ES-I3 (cell line): ENCODE measurements around the gene SP3.

Source experiments
- H3K36me3 ChIP-seq: 2 replicates; pipeline ENCODE4 v1.6.1; 2013; ENCODE audit warnings: mild to moderate bottlenecking, low read length, control low read depth, moderate library complexity; ENCODE audit not compliant: insufficient read depth
- H3K4me1 ChIP-seq: 2 replicates; pipeline ENCODE4 v1.6.1; 2013; ENCODE audit warnings: mild to moderate bottlenecking, control low read depth, low read length; ENCODE audit not compliant: insufficient read depth
- H3K9ac ChIP-seq: 2 replicates; pipeline ENCODE4 v1.6.1; 2013; ENCODE audit warnings: low read depth, mild to moderate bottlenecking, low read length, moderate library complexity
- H3K9me3 ChIP-seq: 2 replicates; pipeline ENCODE4 v1.6.1; 2013; ENCODE audit warnings: mild to moderate bottlenecking, low read length, moderate library complexity; ENCODE audit not compliant: control insufficient read depth, insufficient read depth

The SP3 gene

DNA sequence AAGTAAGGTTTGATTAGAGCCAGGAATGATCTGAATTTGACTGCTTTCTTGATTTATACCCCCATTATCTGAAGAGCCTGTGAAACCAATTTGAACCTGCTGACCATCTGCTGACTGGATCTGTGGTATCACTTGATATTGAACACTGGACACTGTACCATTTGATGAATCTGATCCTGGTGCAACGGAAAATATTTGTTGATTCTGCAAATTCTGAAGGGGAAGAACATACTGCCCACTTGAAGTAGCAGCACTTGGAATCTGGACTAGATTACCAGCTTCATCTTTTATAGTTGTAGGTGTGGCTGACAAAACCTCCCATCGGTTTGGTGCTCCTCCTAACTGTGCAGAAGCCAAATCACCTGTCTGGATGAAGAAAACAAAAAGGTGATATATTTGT lies 9.3 kb downstream of the SP3 start:
- H3K9me3 ChIP-seq, result no peaks in the 10 kb centered on the region
- peaks cover 3% of the 10 kb centered on the region; the same call in 1 of the 2 replicates for H3K4me1 ChIP-seq
- H3K36me3 ChIP-seq, result peaks cover 14% of the 10 kb centered on the region

DNA sequence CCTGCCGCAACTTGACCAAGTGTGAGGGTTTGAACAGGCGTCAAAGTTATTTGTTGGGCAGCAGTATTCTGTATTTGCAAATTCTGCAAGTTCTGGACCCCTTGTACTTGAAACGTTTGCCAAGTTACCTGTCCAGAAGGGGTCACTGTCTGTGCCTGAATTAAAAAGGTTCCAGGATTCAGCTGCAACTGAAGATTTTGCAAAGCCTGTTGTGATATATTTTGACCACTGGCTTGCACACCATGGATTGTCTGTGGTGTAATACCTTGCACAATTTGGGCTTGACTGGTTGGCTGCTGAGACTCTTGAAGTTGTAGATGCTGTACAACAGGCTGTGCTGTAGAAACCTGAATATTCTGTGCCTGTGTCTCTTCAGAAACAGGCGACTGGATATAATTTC lies 10.2 kb downstream of the SP3 start:
- no peaks in the 10 kb centered on the region for H3K9me3 ChIP-seq
- peaks cover 14% of the 10 kb centered on the region for H3K36me3 ChIP-seq
- H3K4me1 ChIP-seq, result peaks cover under 1% of the 10 kb centered on the region; the same call in 1 of the 2 replicates
- no peak overlapping the region for H3K9ac ChIP-seq

More for the DNA sequence above, 9.3 kb downstream of the SP3 start:
- no peak overlapping the region for H3K9ac ChIP-seq

DNA sequence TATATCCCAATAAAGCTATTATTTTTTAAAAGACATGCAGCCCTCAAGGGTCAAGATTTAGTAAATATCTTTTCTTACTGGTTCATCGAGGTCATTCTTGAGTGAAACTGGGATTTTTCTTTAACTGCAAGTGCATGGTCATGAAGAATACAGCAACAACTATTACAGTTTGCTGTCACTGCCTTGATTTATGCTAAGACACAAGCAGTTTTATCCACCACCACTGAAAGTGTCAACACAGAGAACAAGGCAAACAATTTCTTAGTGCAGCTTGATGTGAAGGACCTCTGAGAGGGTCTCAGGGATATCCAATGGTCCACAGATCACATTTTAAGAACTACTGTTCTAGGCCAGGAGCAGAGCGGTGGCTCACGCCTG lies 12.1 kb downstream of the SP3 start:
- Histone ChIP-seq H3K36me3 (peaks cover 14% of the 10 kb centered on the region), H3K9ac (no peak overlapping the region), H3K9me3 (no peaks in the 10 kb centered on the region), H3K4me1 (no peaks in the 10 kb centered on the region)

DNA sequence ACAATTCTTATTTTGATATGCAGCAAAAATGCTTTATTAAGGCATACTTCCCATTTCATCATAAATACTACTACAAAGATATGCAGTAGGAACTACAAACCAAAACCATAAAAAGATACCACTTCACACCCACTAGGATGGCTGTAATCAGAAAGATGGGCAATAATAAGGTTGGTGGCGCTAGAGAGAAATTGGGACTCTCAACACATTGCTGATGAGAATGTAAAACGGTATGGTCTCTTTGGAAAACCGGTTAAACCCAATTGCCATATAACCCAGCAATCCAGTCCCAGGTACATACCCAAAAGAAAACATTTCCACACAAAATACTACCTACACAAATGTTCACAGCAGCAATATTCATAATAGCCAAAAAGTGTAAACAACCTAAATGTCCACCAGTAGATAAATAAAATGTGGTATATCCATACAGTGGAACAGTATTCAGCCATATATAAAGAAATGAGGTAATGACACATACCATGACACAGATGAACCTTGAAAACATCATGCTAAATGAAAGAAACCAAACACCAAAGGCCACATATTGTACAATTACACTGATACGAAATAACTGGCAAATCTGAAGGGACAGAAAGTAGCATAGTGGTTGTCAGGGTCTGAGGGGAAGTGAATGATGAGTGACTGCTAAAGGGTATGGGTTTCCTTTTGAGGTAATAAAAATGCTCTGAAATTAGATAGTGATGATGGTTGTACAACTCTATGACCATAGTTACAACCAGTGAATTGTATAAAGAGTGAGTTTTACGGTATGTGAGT lies 12.7 kb downstream of the SP3 start:
- Histone ChIP-seq H3K36me3 (peaks cover 14% of the 10 kb centered on the region), H3K9ac (no peak overlapping the region), H3K4me1 (no peaks in the 10 kb centered on the region), H3K9me3 (no peaks in the 10 kb centered on the region)

DNA sequence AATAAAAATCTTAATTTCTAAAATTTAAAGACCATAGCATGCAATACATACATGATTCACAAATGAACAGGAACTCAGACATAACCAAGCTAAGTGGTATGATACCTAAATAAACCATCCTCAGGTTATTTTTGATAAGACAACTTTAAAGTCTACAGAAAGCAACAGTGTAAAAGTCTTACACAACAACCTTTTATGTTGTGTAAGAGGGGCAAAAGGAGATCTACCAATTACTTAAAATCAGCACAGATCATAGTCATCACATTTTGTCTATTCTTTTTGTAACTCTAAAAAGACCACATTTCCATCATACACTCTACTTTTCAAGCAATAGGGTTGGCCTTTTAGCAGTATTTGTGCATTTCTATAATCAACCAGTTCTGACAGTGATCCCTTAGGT lies 16.3 kb downstream of the SP3 start:
- Histone ChIP-seq H3K9me3 (no peaks in the 10 kb centered on the region), H3K9ac (no peak overlapping the region), H3K4me1 (no peaks in the 10 kb centered on the region), H3K36me3 (no peaks in the 10 kb centered on the region)

DNA sequence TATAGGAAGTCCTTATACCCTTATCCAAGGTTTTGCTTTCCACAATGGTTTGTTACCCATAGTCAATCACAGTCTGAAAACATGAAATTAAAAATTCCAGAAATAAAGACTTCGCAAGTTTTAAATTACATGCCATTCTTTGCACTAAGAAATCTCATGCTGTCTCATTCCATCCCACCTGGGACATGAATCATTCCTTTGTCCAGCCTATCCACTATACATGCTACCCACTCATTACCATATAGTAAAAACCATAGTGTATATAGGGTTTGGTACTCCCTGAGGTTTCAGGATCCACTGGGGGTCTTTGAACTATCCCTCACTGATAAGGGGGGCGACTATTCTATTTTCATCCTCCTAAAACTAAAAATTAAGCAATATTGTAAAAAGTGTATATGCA lies 17.0 kb downstream of the SP3 start:
- H3K4me1 ChIP-seq, result no peaks in the 10 kb centered on the region
- H3K9me3 ChIP-seq, result no peaks in the 10 kb centered on the region
- H3K9ac ChIP-seq, result no peak overlapping the region
- no peaks in the 10 kb centered on the region for H3K36me3 ChIP-seq

DNA sequence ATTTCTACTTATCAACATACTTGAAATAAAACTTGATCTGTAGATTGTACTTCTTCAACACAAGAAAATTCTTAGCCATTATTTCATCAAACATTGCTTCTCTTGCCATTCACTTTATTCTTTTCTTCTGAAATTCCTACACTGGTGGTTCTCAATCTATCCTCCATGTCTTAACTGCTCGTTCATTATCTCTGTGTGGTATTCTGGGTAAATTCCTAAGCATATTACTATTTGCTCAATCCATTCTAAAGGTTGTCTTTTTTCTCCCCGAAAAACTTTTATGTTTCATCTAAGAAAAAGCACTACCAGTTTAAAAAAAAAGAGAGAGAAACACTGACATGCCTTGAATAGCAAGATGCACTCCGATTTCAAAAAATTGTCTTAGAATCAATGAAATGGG lies 18.0 kb downstream of the SP3 start:
- H3K4me1 ChIP-seq, result no peaks in the 10 kb centered on the region
- no peak overlapping the region for H3K9ac ChIP-seq
- H3K9me3 ChIP-seq, result no peaks in the 10 kb centered on the region
- H3K36me3 ChIP-seq, result peaks cover 3% of the 10 kb centered on the region; the same call in 1 of the 2 replicates

DNA sequence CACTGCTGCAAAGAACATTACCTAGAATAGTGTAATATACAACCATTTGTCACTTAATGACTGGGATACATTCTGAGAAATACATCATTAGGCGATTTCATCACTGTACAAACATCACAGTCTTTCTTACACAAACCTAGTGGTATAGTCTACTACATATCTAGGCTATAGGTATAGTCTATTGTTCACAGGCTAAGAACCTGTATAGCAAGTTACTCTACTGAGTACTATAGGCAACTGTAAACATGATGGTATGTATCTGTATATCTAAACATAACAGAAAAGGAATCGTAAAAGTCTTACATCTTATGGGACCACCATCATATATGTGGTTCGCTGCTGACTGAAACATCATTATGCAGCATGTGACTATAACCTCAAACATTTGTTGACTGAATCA lies 21.4 kb downstream of the SP3 start:
- no peaks in the 10 kb centered on the region for H3K9me3 ChIP-seq
- peaks cover 10% of the 10 kb centered on the region for H3K4me1 ChIP-seq
- H3K36me3 ChIP-seq, result peaks cover 3% of the 10 kb centered on the region; the same call in 1 of the 2 replicates
- H3K9ac ChIP-seq, result no peak overlapping the region

DNA sequence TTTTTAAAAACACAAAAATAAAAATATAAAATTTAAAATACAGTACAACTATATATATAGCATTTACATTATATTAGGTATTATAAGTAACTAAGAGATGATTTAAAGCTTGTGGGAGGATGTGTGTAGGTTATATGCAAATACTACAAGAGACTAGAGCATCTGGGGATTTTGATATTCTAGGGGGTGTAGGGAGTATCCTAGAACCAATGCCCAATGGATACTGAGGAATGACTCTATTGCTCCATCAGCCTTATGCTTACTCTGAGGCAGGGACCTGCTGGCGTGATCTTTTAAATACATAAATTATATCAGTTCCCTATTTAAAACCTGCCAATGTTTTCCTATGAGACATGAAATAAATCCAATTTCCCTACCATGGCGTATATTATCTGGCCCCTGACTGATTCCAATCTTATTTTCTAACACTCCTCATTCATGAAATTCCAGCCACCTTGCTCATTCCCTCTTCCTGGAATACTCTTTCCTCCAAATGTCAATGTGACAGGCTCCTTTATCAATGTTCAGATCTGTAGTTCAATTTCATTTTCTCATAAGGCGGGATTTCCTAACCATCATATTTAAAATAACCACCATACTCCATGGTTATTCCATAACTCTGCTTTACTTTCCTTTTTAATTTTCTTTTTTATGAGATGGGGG lies 22.2 kb downstream of the SP3 start:
- Histone ChIP-seq H3K9ac (no peak overlapping the region), H3K4me1 (peaks cover 10% of the 10 kb centered on the region), H3K9me3 (no peaks in the 10 kb centered on the region), H3K36me3 (peaks cover 3% of the 10 kb centered on the region; the same call in 1 of the 2 replicates)

DNA sequence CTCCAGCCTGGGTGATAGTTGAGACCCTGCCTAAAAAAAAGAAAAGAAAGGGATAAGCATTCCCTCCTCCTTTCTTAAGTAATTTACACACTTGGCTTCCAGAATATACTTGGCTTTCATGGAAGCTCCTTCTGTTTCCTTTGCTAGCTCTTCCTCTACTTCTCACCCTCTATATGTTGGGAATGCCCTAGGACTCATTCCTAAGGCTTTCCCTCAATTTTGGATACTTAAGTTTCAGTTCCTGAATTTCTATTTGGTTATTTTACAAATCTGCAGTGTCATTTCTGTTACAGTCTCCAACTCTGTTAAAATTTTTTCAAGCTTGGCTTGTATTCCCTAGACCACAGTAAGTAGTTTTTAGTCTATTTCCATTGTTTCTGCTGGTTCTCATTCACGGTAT lies 23.6 kb downstream of the SP3 start:
- Histone ChIP-seq H3K9me3 (no peaks in the 10 kb centered on the region), H3K9ac (no peak overlapping the region), H3K4me1 (peaks cover 16% of the 10 kb centered on the region), H3K36me3 (peaks cover 3% of the 10 kb centered on the region; the same call in 1 of the 2 replicates)

DNA sequence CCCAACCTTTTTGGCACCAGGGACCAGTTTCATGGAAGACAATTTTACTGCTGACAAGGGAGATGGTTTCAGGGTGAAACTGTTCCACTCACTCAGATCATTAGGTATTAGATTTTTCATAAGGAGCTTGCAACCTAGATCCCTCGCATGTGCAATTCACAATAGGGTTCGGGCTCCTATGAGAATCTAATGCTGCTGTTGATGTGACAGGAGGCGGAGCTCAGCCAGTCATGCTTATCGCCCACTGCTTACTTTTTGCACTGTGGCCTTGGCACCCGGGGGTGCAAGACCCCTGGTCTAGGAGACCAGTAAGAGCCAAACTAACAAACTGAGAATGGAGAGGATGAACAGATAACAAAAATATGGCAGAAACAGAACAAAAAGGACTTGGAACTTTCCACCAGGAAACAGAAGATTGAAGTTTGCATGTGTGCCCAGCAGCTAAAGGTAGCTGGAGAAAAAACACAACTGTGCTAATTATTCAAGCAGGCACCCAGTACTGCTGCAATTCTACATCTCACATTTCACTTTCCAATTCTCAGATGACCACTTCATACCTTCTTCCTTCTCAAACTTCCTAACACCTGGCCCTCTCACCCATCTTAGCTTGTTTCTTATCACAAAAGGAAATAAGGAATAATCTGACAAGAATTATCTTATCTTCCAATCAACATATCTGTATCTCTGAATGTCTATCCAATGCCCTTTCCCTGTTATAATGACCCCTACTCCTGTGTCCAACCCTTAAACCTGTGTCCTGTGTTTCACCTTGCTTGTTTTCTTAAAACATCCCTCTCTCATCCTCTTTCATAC lies 24.8 kb downstream of the SP3 start:
- Histone ChIP-seq H3K9ac (no peak overlapping the region), H3K4me1 (peaks cover 16% of the 10 kb centered on the region), H3K9me3 (no peaks in the 10 kb centered on the region), H3K36me3 (peaks cover 3% of the 10 kb centered on the region; the same call in 1 of the 2 replicates)

DNA sequence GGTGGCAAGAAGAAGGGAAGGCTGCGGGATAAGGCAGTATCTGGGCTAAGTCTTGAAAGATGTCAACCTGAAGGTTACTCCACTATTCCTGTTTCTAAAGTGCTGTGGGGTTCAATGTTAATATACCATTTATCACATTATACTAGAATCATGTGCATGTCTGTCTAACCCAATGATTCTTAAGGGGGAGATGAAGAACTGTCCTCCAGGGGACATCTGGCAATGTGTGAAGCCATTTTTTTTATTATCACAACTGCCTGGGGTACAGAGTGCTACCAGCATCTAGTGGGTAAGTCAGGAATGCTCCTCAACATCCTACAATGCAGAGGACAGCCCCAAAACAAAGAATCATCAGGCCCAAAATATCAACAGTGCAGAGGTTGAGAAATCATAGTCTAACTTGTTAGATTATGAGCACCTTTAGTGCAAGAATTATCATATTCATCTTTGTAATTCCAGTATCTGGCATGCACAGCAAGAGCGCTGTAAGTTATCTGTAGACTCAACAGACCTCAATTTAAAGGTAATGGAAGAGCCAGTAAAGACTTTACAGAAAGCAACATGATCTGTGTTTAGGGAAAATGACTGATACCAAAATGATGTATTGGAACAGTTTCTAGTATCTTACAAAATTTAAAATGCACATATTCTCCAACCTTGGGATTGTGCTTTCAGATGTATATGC lies 26.3 kb downstream of the SP3 start:
- Histone ChIP-seq H3K9me3 (no peaks in the 10 kb centered on the region), H3K4me1 (peaks cover 16% of the 10 kb centered on the region), H3K36me3 (peaks cover 3% of the 10 kb centered on the region; the same call in 1 of the 2 replicates), H3K9ac (no peak overlapping the region)

DNA sequence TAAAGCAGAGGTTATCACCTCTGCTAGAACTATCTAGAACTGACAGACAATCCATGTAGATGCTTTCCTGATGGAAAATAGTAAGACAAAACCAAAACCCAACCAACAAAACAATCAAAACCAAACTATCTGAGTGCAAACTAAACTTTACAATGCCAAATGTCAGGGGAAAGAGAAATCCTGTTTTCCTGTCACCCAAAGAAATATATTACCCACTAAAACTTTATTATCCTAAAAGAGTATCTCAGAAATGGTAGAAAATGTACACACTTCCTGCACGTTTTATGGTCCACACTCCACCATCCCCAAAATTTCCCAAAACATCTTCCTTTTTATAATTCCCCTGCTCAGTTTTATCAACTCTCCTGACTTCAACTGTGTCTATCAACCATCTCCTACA lies 29.9 kb downstream of the SP3 start:
- Histone ChIP-seq H3K9me3 (no peaks in the 10 kb centered on the region), H3K9ac (no peak overlapping the region), H3K4me1 (peaks cover 8% of the 10 kb centered on the region), H3K36me3 (peaks cover 3% of the 10 kb centered on the region; the same call in 1 of the 2 replicates)

DNA sequence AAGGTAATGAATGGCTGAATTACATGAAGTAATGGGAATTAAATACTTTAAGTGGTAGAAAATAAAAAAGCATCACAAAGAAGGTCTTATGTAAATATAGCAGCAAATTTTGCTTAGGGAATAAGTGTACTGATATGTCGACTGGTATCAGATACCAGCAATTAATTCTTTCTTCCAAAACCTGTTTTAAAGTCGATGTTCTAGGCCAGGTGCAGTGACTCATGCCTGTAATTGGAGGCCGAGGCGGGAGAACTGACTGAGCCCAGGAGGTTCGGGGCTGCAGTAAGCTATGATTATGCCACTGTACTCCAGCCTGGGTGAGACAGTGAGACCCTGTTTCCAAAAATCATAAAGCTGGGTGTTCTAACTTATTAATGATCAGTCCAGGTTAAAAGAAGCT lies 30.3 kb downstream of the SP3 start:
- H3K4me1 ChIP-seq, result peaks cover 6% of the 10 kb centered on the region; the same call in 1 of the 2 replicates
- no peaks in the 10 kb centered on the region for H3K9me3 ChIP-seq
- H3K9ac ChIP-seq, result no peak overlapping the region
- peaks cover 3% of the 10 kb centered on the region; the same call in 1 of the 2 replicates for H3K36me3 ChIP-seq
